Measurements from ENCODE around the gene ARHGAP18. TPM values are rescaled to one million over a fixed set of nuclear protein-coding genes. Genes with fewer than 3 reads are reported as not detected.

The ARHGAP18 gene
- total RNA-seq, 2 donors from 2014 or later: 18.7 to 28.3 TPM

DNA sequence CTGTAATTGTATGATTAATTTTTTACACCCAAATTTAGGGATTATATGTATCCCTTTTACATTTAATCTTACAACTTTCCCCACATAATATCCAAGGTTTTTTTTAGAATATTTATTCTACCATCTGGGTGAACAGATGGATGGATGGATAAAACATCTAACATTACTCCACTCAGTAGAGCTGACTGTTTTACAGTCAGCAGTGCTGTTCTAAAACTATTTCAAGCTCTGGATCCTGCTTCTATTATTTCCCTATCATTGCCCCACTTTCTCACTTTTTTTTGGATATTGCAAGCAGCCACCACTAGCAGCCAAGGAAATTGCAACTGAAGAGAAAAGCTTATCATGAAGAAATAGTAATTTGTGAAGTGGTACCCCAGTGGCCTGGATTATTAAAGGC lies 173.7 kb downstream of the ARHGAP18 start:
- Histone ChIP-seq H3K9me3 (no peaks in the 10 kb centered on the region), H3K4me1 (no peaks in the 10 kb centered on the region), H3K27me3 (no peaks in the 10 kb centered on the region), H3K36me3 (no peaks in the 10 kb centered on the region), H3K4me3 (no peak overlapping the region), H3K27ac (no peak overlapping the region), H3K9ac (ENCODE audit: low read depth in 2 of 2, low read length in 2 of 2) (no peak overlapping the region)
- intact Hi-C loops (cut with DNase I): no loop called here
- TF ChIP-seq, protein P1, sequence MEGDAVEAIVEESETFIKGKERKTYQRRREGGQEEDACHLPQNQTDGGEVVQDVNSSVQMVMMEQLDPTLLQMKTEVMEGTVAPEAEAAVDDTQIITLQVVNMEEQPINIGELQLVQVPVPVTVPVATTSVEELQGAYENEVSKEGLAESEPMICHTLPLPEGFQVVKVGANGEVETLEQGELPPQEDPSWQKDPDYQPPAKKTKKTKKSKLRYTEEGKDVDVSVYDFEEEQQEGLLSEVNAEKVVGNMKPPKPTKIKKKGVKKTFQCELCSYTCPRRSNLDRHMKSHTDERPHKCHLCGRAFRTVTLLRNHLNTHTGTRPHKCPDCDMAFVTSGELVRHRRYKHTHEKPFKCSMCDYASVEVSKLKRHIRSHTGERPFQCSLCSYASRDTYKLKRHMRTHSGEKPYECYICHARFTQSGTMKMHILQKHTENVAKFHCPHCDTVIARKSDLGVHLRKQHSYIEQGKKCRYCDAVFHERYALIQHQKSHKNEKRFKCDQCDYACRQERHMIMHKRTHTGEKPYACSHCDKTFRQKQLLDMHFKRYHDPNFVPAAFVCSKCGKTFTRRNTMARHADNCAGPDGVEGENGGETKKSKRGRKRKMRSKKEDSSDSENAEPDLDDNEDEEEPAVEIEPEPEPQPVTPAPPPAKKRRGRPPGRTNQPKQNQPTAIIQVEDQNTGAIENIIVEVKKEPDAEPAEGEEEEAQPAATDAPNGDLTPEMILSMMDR (IDR thresholded peaks at IDR 0.05): no peak
- no peak for DNase-seq

DNA sequence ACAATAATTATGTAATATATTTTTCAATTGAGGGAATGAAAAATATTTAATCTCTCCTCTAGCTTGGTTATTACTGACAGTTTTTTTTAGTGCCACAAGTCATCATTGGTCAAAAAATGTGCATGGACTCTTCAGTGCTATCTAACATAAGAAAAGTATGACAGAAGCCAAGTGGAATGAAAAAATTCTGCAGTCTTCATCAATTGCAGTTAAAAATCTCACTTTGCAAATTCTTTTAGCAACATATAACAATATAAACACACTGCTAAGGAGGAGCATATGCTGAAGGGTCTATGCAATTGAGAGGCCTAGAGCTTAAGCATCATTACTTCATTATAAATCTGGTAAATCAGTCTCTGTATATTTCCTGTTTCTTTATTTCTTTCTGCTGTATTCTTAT lies 175.1 kb downstream of the ARHGAP18 start:
- H3K9me3 ChIP-seq: no peaks in the 10 kb centered on the region
- H3K27me3 ChIP-seq: no peaks in the 10 kb centered on the region
- no peaks in the 10 kb centered on the region for H3K4me1 ChIP-seq
- H3K27ac ChIP-seq: no peak overlapping the region
- H3K9ac ChIP-seq (ENCODE audit: low read depth in 2 of 2, low read length in 2 of 2): no peak overlapping the region
- TF ChIP-seq, protein P1 (IDR thresholded peaks at IDR 0.05): no peak
- no peaks in the 10 kb centered on the region for H3K36me3 ChIP-seq
- no peak overlapping the region for H3K4me3 ChIP-seq
- no peak for DNase-seq
- intact Hi-C loops (cut with DNase I): no loop called here

Other genes starting within 250 kb of the ARHGAP18 start
- not detected for gene TMEM244, start 151.1 kb upstream of the ARHGAP18 start, total RNA-seq